Skeletal muscle tissue (tissue), 4 donors: ENCODE results near the gene GUCY2C. TPM values are rescaled to one million over a fixed set of nuclear protein-coding genes. Genes with fewer than 3 reads are reported as not detected.
"Not testable (repeated sequence)": the region's sequence is repeated elsewhere in the genome, so short reads cannot be mapped to it uniquely, and the experiment has no call there.

ENCODE experiments used
- H3K27ac ChIP-seq: one replicate; pipeline ENCODE4 v1.7.0; 2013; ENCODE audit warnings: mild to moderate bottlenecking, low read depth, low read length, inconsistent platforms
- H3K27me3 ChIP-seq, 3 donors: one replicate each; pipeline ENCODE4 v1.7.0; 2013; ENCODE audit warnings: low read length in 3 of 3; ENCODE audit not compliant: control insufficient read depth in 3 of 3, insufficient read depth in 3 of 3
- H3K36me3 ChIP-seq, 3 donors: one replicate each; pipeline ENCODE4 v1.7.0; 2013; ENCODE audit warnings: low read length in 3 of 3; ENCODE audit not compliant: control insufficient read depth in 3 of 3, insufficient read depth in 3 of 3
- H3K4me1 ChIP-seq, 3 donors: one replicate each; pipeline ENCODE4 v1.7.0; 2013; ENCODE audit warnings: low read length in 3 of 3, mild to moderate bottlenecking in 3 of 3; ENCODE audit not compliant: control insufficient read depth in 3 of 3, insufficient read depth in 3 of 3
- H3K4me3 ChIP-seq, 3 donors: one replicate each; pipeline ENCODE4 v1.7.0; 2013; ENCODE audit warnings: low read length in 3 of 3
- H3K9ac ChIP-seq, 3 donors: one replicate each; pipeline ENCODE4 v1.7.0; 2013; ENCODE audit warnings: low read length in 3 of 3, mild to moderate bottlenecking in 3 of 3, moderate library complexity in 2 of 3, low read depth in 1 of 3
- H3K9me3 ChIP-seq, 3 donors: one replicate each; pipeline ENCODE4 v1.7.0; 2013; ENCODE audit warnings: low read length in 3 of 3; ENCODE audit not compliant: control insufficient read depth in 3 of 3
- total RNA-seq: library from RNA; depleted of rRNA; stranded (reverse); fragments of >200 nt; gene quantifications from one replicate; pipeline ENCODE4 v1.2.3, GENCODE V29; 2014
- donor health status: Osteomylitis.

The GUCY2C gene
- total RNA-seq, 1 donor from 2014 or later: not detected

DNA sequence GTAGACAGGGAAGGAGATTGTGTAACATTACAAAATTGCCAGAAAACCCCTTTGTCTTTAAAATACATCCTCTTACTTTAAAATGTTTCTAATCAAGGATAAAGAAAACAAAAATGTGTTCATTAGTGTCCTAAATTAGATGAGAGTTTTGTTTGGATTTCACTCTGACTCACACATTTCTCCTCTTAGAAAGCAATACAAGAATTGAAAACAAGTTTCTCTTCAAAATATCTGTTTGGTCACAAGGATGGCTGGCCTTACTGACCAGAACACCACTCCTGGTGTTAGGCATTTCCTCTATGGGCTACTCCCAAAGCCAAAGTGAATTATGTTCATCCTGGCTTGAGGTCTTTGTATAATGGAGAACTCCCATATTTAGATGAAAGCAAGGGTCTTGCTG lies 6.4 kb downstream of the GUCY2C start:
- no peak overlapping the region for H3K27ac ChIP-seq
- no peaks in the 10 kb centered on the region for H3K4me1 ChIP-seq
- no peak overlapping the region for H3K9ac ChIP-seq
- H3K36me3 ChIP-seq: no peaks in the 10 kb centered on the region
- H3K4me3 ChIP-seq: no peak overlapping the region
- no peaks in the 10 kb centered on the region for H3K27me3 ChIP-seq
- no peaks in the 10 kb centered on the region for H3K9me3 ChIP-seq

DNA sequence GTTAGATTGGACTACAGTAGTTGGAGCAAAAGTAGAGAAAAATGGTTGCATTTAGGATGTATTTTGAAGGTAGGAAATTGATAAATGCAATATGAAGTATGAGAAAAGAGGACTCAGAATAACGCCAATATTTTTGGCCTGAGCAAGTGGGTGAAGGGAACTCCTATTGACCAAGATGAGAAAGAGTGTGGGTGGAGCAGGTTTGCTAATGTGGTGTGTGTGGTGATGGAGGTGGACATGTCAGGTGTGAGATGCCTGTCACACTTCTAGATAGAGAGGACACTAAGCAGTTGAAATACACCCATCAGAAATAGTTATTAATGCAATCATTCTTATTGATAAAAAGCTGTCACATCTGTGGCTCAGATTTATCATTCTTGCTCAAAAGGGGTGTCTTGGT lies 7.3 kb downstream of the GUCY2C start:
- no peak overlapping the region for H3K4me3 ChIP-seq
- no peak overlapping the region for H3K9ac ChIP-seq
- H3K9me3 ChIP-seq: no peaks in the 10 kb centered on the region
- no peaks in the 10 kb centered on the region for H3K4me1 ChIP-seq
- no peak overlapping the region for H3K27ac ChIP-seq
- no peaks in the 10 kb centered on the region for H3K36me3 ChIP-seq
- no peaks in the 10 kb centered on the region for H3K27me3 ChIP-seq

GRCh38 chr12:14682231-14682630 lies 14.2 kb downstream of the GUCY2C start:
- H3K36me3 ChIP-seq, H3K27ac ChIP-seq, H3K9ac ChIP-seq, H3K4me1 ChIP-seq, H3K27me3 ChIP-seq, H3K9me3 ChIP-seq, H3K4me3 ChIP-seq: not testable (repeated sequence)

GRCh38 chr12:14681625-14682024 lies 14.8 kb downstream of the GUCY2C start:
- Histone ChIP-seq H3K9ac (no peak overlapping the region), H3K27me3 (no peaks in the 10 kb centered on the region), H3K27ac (no peak overlapping the region), H3K4me3 (no peak overlapping the region), H3K36me3 (no peaks in the 10 kb centered on the region), H3K4me1 (no peaks in the 10 kb centered on the region), H3K9me3 (no peaks in the 10 kb centered on the region)

DNA sequence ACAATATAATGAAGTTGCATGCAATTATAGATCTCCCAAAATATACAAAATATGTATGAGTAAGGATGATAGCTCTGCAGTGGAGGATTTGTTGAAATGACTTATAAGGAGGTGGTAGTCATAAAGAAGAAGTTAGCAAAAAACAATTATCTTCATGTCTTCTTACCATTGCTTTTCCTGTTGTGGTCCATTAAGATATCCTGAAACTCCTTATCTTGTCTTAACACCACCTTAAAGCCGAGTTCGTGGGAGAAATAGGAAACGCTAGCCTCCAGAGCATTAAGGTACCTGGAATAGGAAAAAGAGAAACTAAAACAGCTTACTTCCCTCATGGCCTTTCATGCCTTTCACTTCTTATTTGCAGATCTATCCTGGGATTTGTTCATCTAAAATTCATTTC lies 15.2 kb downstream of the GUCY2C start:
- Histone ChIP-seq H3K9me3 (no peaks in the 10 kb centered on the region), H3K4me3 (no peak overlapping the region), H3K9ac (no peak overlapping the region), H3K27ac (no peak overlapping the region), H3K4me1 (no peaks in the 10 kb centered on the region), H3K36me3 (no peaks in the 10 kb centered on the region), H3K27me3 (no peaks in the 10 kb centered on the region)

DNA sequence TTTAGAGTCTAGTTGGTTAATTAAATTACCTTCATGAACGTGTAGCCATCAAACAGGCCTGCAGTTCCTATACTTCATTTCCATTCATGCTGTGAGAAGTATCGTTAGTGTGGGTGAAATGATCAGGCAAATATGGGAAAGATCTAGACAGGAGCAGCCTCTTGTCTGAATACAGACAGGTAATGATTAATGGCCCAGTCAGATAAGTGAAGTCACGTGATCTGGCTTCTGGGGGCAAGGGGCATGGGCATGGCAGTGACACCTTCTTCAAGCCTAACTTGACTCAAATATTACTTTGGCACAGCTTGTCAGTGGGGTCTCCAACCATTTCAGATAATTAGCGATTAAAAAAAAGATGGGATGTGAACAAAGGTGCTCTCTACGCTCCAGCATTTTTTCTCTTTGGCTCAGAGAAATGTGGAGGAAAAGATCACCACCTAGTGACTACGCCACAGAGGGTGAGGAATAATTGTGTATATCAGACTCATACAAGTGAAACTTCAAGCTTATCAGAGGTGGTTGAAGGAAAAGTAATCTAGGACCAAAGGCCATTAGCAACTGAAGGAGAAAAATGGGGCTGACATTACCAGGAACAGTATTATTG lies 17.8 kb downstream of the GUCY2C start:
- Histone ChIP-seq H3K9ac (no peak overlapping the region), H3K4me3 (no peak overlapping the region), H3K27ac (no peak overlapping the region), H3K27me3 (no peaks in the 10 kb centered on the region), H3K9me3 (no peaks in the 10 kb centered on the region), H3K4me1 (no peaks in the 10 kb centered on the region), H3K36me3 (no peaks in the 10 kb centered on the region)

DNA sequence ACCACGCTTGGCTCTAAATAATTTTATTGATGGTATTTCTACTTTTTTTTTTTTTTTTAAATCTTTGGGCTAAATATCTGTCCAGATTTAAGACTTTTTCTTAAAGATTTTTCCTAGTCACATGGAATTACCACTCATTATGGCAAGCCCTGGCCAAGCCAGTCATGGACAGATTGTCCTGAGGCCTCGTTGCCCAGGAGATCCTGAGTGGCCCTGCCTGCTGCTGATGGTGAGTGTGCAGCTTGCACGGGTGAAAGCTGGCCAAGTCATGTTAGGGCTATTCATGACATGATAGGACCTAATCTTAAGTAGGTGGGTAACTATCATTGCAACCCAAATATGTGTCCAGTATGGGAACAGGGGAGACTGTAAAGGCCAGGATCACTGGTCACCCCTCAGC lies 27.8 kb downstream of the GUCY2C start:
- Histone ChIP-seq H3K27me3 (no peaks in the 10 kb centered on the region), H3K36me3 (no peaks in the 10 kb centered on the region), H3K27ac (no peak overlapping the region), H3K9ac (no peak overlapping the region), H3K9me3 (no peaks in the 10 kb centered on the region), H3K4me1 (no peaks in the 10 kb centered on the region), H3K4me3 (no peak overlapping the region)

- no peaks in the 10 kb centered on the region for H3K9me3 ChIP-seq
- H3K4me1 ChIP-seq: no peaks in the 10 kb centered on the region
- H3K36me3 ChIP-seq: no peaks in the 10 kb centered on the region
- no peak overlapping the region for H3K27ac ChIP-seq
- no peaks in the 10 kb centered on the region for H3K27me3 ChIP-seq
- H3K9ac ChIP-seq: no peak overlapping the region
- no peak overlapping the region for H3K4me3 ChIP-seq
These were observed 30.7 kb downstream of the GUCY2C start for GRCh38 chr12:14665354-14666348.

GRCh38 chr12:14664434-14665023 lies 31.9 kb downstream of the GUCY2C start:
- H3K36me3 ChIP-seq: no peaks in the 10 kb centered on the region
- no peaks in the 10 kb centered on the region for H3K4me1 ChIP-seq
- no peaks in the 10 kb centered on the region for H3K9me3 ChIP-seq
- H3K9ac ChIP-seq: no peak overlapping the region
- no peak overlapping the region for H3K4me3 ChIP-seq
- H3K27me3 ChIP-seq: no peaks in the 10 kb centered on the region
- H3K27ac ChIP-seq: no peak overlapping the region

DNA sequence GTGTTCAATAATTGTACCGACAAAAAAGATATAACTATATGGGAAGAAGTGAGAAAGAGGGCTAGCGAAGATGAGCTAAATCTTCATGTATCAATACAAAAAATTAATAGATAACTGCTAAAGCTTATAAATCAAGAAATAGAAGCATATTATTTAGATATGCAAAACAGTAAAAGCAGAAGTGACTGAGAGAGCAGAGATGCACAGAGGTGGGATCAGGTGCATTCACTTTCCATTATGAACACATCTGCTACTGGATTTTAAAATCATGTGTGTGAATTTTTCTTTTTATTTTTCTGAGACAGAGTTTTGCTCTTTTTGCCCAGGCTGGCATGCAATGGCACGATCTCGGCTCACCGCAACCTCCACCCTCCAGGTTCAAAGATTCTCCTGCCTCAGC lies 33.4 kb downstream of the GUCY2C start:
- H3K4me3 ChIP-seq: no peak overlapping the region
- no peaks in the 10 kb centered on the region for H3K36me3 ChIP-seq
- no peaks in the 10 kb centered on the region for H3K9me3 ChIP-seq
- H3K4me1 ChIP-seq: no peaks in the 10 kb centered on the region
- no peak overlapping the region for H3K27ac ChIP-seq
- H3K27me3 ChIP-seq: no peaks in the 10 kb centered on the region
- no peak overlapping the region for H3K9ac ChIP-seq
